ENCODE data around the gene DNAJC17. TPM values are rescaled to one million over a fixed set of nuclear protein-coding genes. Genes with fewer than 3 reads are reported as not detected.
A peak's percentile ranks its signal among the peaks of the same experiment; 100 is the strongest.

DNAJC17 gene
- total and polyA plus RNA-seq, 4 donors: 36.5 to 76.5 (median 44.1) TPM

- no peak overlapping the region for H3K4me3 ChIP-seq
- no peak for TF ChIP-seq CTCF (IDR thresholded peaks at IDR 0.05; ENCODE audit: control extremely low read depth, extremely low read depth)
- peaks cover 0 to 15% (median 0%) of the 10 kb centered on the region in 5 donors for H3K4me1 ChIP-seq (ENCODE audit: control insufficient read depth in 5 of 5, insufficient read depth in 5 of 5, low read length in 5 of 5)
- 86 to 89% methylated on average over 4 of the region's 4 CpGs for WGBS, 2 donors
- no peaks in the 10 kb centered on the region for H3K27me3 ChIP-seq (ENCODE audit: control insufficient read depth in 3 of 3, insufficient read depth in 3 of 3, low read length in 2 of 3)
- no peak for ATAC-seq (ENCODE audit: insufficient read depth, low FRiP score)
- H3K9ac ChIP-seq (ENCODE audit: insufficient read depth in 1 of 2, low read length in 2 of 2): no peak overlapping the region
- no peak for DNase-seq
- H3K36me3 ChIP-seq (ENCODE audit: control insufficient read depth in 4 of 4, insufficient read depth in 4 of 4, low read length in 4 of 4): no peaks in the 10 kb centered on the region
- no peaks in the 10 kb centered on the region for H3K9me3 ChIP-seq (ENCODE audit: control insufficient read depth in 4 of 4, insufficient read depth in 3 of 4, low read length in 3 of 4)
- no peak overlapping the region for H3K27ac ChIP-seq (ENCODE audit: low read depth in 1 of 2, low read length in 1 of 2)
These were observed 19.3 kb upstream of the DNAJC17 start for GRCh38 chr15:40826423-40827075.

- Histone ChIP-seq H3K9ac (ENCODE audit: insufficient read depth in 1 of 2, low read length in 2 of 2) (no peak overlapping the region), H3K36me3 (ENCODE audit: control insufficient read depth in 4 of 4, insufficient read depth in 4 of 4, low read length in 4 of 4) (no peaks in the 10 kb centered on the region), H3K4me1 (ENCODE audit: control insufficient read depth in 5 of 5, insufficient read depth in 5 of 5, low read length in 5 of 5) (peaks cover 0 to 15% (median 0%) of the 10 kb centered on the region in 5 donors), H3K27me3 (ENCODE audit: control insufficient read depth in 3 of 3, insufficient read depth in 3 of 3, low read length in 2 of 3) (no peaks in the 10 kb centered on the region), H3K4me3 (no peak overlapping the region), H3K27ac (ENCODE audit: low read depth in 1 of 2, low read length in 1 of 2) (no peak overlapping the region), H3K9me3 (ENCODE audit: control insufficient read depth in 4 of 4, insufficient read depth in 3 of 4, low read length in 3 of 4) (no peaks in the 10 kb centered on the region)
- TF ChIP-seq CTCF (IDR thresholded peaks at IDR 0.05; ENCODE audit: control extremely low read depth, extremely low read depth): no peak
- WGBS, 2 donors: 61 to 78% methylated on average over 5 of the region's 5 CpGs
- no peak for ATAC-seq (ENCODE audit: insufficient read depth, low FRiP score)
- DNase-seq: peak in 2 of 3 donors; percentile 22 to 42
These were observed 18.6 kb upstream of the DNAJC17 start for GRCh38 chr15:40825661-40826422.

- TF ChIP-seq CTCF (IDR thresholded peaks at IDR 0.05; ENCODE audit: control extremely low read depth, extremely low read depth): no peak
- H3K4me1 ChIP-seq (ENCODE audit: control insufficient read depth in 5 of 5, insufficient read depth in 5 of 5, low read length in 5 of 5): peaks cover 0 to 15% (median 0%) of the 10 kb centered on the region in 5 donors
- no peak overlapping the region for H3K9ac ChIP-seq (ENCODE audit: insufficient read depth in 1 of 2, low read length in 2 of 2)
- no peak overlapping the region for H3K4me3 ChIP-seq
- no peaks in the 10 kb centered on the region for H3K27me3 ChIP-seq (ENCODE audit: control insufficient read depth in 3 of 3, insufficient read depth in 3 of 3, low read length in 2 of 3)
- no peak overlapping the region for H3K27ac ChIP-seq (ENCODE audit: low read depth in 1 of 2, low read length in 1 of 2)
- no peaks in the 10 kb centered on the region for H3K36me3 ChIP-seq (ENCODE audit: control insufficient read depth in 4 of 4, insufficient read depth in 4 of 4, low read length in 4 of 4)
- peak in 2 of 3 donors; percentile 15 to 26 for DNase-seq
- no peak for ATAC-seq (ENCODE audit: insufficient read depth, low FRiP score)
- 79 to 96% methylated on average over 1 of the region's 1 CpG for WGBS, 2 donors
- no peaks in the 10 kb centered on the region for H3K9me3 ChIP-seq (ENCODE audit: control insufficient read depth in 4 of 4, insufficient read depth in 3 of 4, low read length in 3 of 4)
These were observed 16.5 kb upstream of the DNAJC17 start for GRCh38 chr15:40823572-40824343.
